GM18519 (cell line): ENCODE measurements around the gene AIFM3.
"Not testable (repeated sequence)": the region's sequence is repeated elsewhere in the genome, so short reads cannot be mapped to it uniquely, and the experiment has no call there.

Experiments
- ATAC-seq: cut with Tn5 transposase; IDR thresholded peaks from one replicate; pipeline ENCODE4 v1.9.1; 2021; ENCODE audit warnings: mild to moderate bottlenecking, moderate library complexity; ENCODE audit not compliant: unreplicated experiment, low FRiP score

The AIFM3 gene

GRCh38 chr22:20940186-20940651, 26.8 kb upstream of the AIFM3 start:
- ATAC-seq, result no peak

DNA sequence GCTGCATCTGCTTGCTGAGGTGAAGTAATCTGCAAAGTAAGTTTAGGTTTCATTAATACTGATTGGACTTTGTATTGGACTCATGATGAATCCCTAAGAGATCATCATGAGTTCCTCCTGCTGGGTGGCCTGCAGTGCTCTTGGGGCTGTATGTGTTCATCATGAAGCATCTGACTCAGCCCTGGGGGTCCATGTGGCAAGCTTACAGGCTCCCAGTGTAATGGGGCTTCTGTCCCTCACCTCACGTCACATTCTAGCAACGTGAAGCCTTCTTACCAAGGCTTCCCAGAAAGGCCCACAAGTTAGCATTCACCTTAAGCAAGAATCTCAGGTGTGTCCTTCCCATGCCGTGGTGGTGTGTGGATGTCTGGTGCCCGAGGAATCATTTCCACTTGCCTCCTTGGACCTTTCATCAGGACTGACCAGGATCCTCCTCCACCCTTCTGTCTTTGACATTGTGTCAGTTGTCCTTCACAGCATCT, 26.1 kb upstream of the AIFM3 start:
- ATAC-seq, result no peak

DNA sequence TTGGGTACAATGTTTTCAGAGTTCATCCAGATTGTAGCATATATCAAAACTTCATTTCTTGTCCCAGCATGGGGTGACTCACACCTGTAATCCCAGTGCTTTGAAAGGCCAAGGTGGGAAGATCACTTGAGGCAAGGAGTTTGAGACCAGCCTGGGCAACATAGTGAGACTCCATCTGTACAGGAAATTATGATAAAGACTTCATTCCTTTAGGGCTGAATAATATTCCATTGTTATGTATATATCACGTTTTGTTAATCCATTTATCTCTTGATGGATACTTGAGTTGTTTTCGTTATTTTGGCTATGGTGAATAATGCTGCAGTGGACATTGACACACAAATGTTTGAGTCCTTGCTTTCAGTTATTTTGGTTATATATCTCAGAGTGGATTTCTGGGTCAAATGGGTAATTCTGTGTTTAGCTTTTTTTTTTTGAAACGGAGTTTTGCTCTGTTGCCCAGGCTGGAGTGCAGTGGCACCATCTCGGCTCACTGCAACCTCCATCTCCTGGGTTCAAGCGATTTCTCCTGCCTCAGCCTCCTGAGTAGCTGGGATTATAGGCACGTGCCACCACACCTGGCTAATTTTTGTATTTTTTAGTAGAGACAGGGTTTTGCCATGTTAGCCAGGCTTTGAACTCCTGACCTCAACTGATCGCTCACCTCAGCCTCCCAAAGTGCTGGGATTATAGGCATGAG, 24.7 kb upstream of the AIFM3 start:
- not testable (repeated sequence) for ATAC-seq

DNA sequence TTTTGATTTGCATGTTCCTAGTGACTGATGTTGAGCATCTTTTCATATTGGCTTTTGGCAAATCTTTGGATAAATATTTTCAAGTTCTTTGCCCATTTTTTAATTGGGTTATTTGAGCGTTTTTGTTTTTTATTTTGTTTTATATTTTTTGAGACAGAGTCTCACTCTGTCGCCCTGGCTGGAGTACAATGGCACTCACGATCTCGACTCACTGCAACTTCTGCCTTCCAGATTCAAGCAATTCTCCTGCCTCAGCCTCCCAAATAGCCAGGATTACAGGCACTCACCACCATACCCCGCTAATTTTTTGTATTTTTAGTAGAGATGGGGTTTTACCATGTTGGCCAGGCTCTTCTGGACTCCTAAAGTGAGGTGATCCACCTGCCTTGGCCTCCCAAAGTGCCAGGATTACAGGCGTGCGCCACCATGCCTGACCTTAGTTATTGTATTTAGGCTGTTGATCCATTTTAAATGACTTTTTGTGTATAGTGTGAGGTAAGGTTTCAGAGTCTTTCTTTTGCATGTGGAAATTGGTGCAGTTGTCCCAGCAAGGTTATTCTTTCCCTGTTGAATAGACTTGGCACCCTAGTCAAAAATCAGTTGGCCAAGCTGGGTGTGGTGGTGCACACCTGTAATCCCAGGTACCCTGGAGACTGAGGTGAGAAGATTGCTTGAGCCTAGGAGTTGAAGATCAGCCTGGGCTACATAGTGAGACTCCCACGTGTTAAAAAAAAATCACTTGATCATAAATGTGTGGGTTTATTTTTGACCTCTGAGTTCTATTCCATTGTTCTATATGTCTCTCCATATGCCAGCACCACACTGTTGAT, 23.7 kb upstream of the AIFM3 start:
- no peak for ATAC-seq

DNA sequence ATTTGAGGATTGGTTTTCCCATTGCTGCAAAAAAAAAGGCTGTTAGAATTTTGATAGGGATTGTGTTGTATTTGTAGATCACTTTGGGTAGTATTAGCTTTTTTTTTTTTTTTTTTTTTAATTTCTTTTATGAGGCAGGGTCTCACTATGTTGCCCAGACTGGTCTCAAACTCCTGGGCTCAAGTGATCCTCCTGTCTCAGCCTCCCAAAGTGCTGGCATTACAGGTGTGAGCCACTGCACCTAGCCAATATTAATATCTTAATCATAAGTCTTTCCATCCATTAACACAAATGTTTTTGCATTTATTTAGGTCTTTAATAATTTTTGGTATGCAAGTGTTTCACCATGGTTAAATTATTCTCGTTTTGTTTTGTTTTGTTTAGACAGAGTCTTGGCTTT, 23.0 kb upstream of the AIFM3 start:
- no peak for ATAC-seq

DNA sequence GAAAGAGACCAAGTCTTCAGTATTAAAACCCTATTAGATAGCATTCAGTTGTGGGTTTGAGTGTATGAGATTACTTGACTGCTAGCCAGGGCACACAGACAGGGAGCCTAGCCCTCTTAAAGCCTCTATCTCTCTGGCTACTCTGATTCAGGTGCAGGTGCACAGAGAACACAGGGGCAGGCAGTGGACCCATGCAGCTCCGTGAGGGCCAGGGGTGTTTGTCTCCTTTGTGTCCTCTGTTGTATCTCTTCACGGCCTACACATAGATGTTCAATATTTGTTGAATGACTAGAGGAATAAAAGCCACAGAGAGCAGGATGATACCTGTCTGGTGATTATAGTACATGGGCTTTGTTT, 21.5 kb upstream of the AIFM3 start:
- no peak for ATAC-seq

GRCh38 chr22:20946080-20946986, 20.7 kb upstream of the AIFM3 start:
- no peak for ATAC-seq

- ATAC-seq, result no peak
Observed at GRCh38 chr22:20946991-20947390, 20.1 kb upstream of the AIFM3 start.

DNA sequence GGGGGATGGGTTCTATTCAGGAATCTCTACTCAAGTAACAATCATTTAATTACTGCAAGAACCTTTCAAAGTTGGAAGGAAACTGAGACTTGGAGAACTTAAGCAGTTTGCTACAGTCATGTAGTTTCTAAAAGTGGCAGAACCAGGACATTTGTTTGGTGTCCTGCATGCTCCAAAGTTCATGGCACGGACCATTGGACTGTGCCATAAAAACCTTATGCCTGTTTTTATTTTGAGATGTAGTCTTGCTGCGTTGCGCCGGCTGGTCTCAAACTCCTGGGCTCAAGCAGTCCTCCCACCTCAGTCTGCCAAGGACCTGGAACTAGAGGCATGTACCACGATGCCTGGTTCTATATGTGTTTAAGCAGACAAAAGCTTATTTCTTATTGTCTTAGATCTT, 18.6 kb upstream of the AIFM3 start:
- ATAC-seq, result no peak

- no peak for ATAC-seq
Observed at GRCh38 chr22:20948989-20949388, 18.1 kb upstream of the AIFM3 start.

GRCh38 chr22:20949698-20950183, 17.3 kb upstream of the AIFM3 start:
- ATAC-seq, result no peak

GRCh38 chr22:20951151-20951931, 15.7 kb upstream of the AIFM3 start:
- ATAC-seq, result no peak

GRCh38 chr22:20951932-20952380, 15.1 kb upstream of the AIFM3 start:
- no peak for ATAC-seq

DNA sequence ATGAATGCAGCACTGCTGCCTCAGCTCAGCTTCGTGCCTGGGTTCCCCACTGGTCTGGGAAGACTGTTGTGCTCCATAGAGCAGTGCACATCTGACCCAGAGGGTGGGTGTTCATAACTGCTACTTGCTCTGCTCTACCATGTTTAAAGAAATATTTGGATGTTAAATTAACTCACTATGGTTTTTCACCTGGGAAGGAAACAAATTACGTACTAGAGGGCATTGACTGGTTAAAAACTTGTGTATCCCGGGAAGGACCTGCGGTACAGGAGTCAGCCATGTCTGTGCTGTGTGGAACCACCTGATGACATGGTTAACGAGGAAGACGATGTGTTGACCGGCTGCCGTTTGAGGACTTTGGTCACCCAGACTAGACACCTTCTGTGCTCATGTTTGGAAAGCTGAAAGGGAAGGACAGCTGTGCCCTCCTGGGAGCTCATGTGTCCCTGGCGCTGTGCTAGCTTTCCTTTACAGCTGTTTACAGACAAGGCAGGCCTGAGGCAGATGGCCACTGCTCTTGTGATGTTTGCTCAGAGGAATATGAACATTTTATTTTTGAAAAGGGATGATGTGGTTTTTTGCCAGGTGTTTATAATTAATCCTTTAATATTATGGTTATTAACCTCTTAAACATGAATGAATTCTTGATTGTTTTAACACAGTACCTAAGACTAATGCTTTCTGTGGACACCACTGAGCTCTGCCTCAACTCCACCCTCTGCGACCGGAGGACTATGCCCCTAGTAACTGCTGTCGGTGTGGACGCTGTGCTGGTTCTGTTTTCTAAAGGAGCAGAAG, 14.3 kb upstream of the AIFM3 start:
- no peak for ATAC-seq

DNA sequence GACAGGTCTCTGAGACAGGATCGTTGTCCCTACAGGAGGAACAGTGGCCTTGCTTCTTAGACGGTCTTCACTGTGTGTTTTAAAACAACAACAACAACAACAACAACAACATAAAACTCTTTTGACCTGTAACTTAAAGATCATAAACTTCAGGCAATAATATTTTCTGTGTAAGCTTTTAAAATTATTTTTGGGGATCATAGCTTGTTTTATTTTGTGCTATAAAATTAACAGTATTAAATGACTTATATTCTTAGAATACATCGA, 13.8 kb upstream of the AIFM3 start:
- no peak for ATAC-seq

- ATAC-seq, result no peak
Observed at GRCh38 chr22:20953668-20954500, 13.2 kb upstream of the AIFM3 start.

DNA sequence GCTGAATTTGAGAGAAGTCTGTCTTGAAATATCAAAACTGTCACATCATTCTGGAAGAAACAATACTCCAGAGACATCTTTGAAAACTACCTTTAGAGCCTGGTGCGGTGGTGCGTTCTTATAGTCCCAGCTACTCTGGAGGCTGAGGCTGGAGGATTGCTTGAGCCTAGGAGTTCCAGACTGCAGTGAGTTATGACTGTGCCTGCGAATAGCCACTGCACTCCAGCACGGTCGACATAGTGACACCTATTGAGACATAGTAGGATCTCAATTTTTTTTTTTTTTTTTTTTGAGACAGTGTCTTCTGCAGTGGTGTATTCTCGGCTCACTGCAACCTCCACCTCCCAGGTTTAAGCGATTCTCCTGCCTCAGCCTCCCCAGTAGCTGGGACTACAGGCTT, 11.5 kb upstream of the AIFM3 start:
- no peak for ATAC-seq
